Measurements from ENCODE around the gene NEK11.

DNA sequence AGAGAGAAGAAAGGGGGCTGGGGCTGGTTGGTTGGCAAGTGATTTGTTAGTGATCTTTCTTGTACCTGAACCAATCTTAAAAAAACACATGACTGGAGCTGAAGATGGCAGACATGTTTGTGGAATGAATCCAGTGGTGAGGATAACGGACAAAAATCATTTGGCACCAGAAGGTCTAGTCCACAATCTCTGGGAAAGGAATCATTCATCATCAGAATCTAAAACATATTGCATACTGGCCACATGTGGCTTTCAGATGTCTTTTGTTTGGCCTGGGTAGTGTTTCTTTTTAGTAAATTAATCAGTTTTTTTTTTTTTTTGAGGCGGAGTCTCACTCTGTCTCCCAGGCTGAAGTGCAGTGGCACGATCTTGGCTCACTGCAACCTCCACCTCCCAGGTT is 5.0 kb downstream of the NEK11 start:
- TF ChIP-seq ZNF274 (IDR thresholded peaks at IDR 0.05; ENCODE audit: low read depth, low read length), result no peak
- TF ChIP-seq YY1 (IDR thresholded peaks at IDR 0.05; ENCODE audit: insufficient read depth, insufficient read length), result no peak

Measured in NT2/D1 (cell line).